Smooth muscle cell of bladder (primary cell): Measurements from ENCODE around the gene TIE1. TPM values are rescaled to one million over a fixed set of nuclear protein-coding genes. Genes with fewer than 3 reads are reported as not detected.

Source experiments
- total RNA-seq: library from RNA; depleted of rRNA; stranded (reverse); fragments of >200 nt; gene quantifications from 2 replicates; pipeline ENCODE4 v1.2.3, GENCODE V29; 2014

Gene TIE1
- 0.14 and 1.2 TPM in 2 replicates for total RNA-seq

GRCh38 chr1:43300378-43301094 lies at the start of gene TIE1:
TIE1 (plus strand) TSS chr1:43300982; CDS start chr1:43301072, 90 bp downstream.

DNA sequence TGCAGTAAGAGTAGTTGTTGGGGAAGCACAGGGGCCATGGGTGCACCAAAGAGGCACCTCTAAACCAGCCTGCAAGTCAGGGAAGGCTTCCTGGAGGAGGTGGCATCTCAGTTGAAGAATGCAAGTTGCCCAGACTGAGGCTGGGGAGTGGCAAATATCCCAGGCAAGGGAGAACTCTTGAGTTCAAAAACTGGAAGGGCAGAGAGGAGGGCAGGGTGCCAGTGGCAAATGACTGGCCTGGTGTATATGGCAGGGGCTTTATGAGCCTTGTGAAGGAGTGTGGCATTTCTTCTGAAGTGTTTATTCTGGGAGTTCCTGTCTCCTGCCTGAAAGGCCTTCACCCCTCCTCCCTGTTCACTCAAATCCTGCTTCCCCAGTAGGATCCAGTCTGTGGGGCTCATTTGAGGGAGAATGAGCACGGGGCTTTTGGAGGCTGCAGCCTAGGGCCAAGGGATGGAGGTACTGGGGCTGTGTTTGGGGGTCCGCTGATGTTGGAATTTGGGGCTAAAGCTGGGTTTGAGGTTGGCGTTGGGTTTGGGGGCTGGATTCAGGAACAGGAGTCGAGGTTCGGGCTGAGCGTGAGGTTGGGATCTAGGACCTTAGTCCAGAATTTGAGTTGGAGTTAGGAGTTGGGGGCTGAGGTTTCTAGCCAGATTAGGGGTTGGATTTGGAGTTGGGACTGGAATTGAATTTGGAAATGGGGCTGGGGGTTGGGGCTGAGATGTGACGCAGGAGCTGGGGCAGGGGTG lies 31.0 kb upstream of the TIE1 start, which contains the start of gene TMEM125:
TMEM125 (plus strand) TSS at position 357 of the 749 bp plus-strand sequence. CDS start 2,740 bp downstream, outside the sequence.

GRCh38 chr1:43285269-43285990 lies 15.4 kb upstream of the TIE1 start, which contains the start of gene C1orf210:
C1orf210 (minus strand) TSS chr1:43285581; CDS start chr1:43283270, 2,311 bp downstream.

GRCh38 chr1:43337588-43337987 lies 36.8 kb downstream of the TIE1 start, which contains the start of gene MPL:
MPL (plus strand) TSS chr1:43337818; CDS start chr1:43337849, 31 bp downstream.

GRCh38 chr1:43358746-43359693 lies 58.2 kb downstream of the TIE1 start, which contains the start of gene CDC20:
CDC20 (plus strand) TSS chr1:43358981; CDS start chr1:43359216, 235 bp downstream.

GRCh38 chr1:43367904-43368645 lies 67.3 kb downstream of the TIE1 start, which contains the start of gene ELOVL1:
ELOVL1 (minus strand) TSS chr1:43368011; CDS start chr1:43365609, 2,402 bp downstream.

Other genes starting within 250 kb of the TIE1 start
- 65.0 and 70.4 TPM in 2 replicates for gene EBNA1BP2, start 128.7 kb upstream of the TIE1 start, total RNA-seq
- 0.28 TPM in 2 replicates for gene CFAP57, start 128.7 kb upstream of the TIE1 start, total RNA-seq
- not detected in 2 replicates for gene TMEM125, start 31.0 kb upstream of the TIE1 start, total RNA-seq
- not detected in 2 replicates for gene C1orf210, start 15.4 kb upstream of the TIE1 start, total RNA-seq
- gene MPL, start 36.8 kb downstream of the TIE1 start, total RNA-seq, result not detected in 2 replicates
- 6.7 and 8.7 TPM in 2 replicates for gene CDC20, start 58.0 kb downstream of the TIE1 start, total RNA-seq
- gene ELOVL1, start 67.0 kb downstream of the TIE1 start, total RNA-seq, result 43.7 and 48.6 TPM in 2 replicates
- 64.2 and 86.8 TPM in 2 replicates for gene MED8, start 88.8 kb downstream of the TIE1 start, total RNA-seq
- gene SZT2, start 88.9 kb downstream of the TIE1 start, total RNA-seq, result 19.2 and 28.7 TPM in 2 replicates
- gene HYI, start 152.9 kb downstream of the TIE1 start, total RNA-seq, result 26.6 and 42.8 TPM in 2 replicates
- 34.4 and 42.6 TPM in 2 replicates for gene PTPRF, start 229.9 kb downstream of the TIE1 start, total RNA-seq